ENCODE results near the gene CTSZ. TPM values are rescaled to one million over a fixed set of nuclear protein-coding genes. Genes with fewer than 3 reads are reported as not detected.

Gene CTSZ
- polyA plus RNA-seq, 1 experiment, result 141 TPM

GRCh38 chr20:58975353-58975752, 31.7 kb downstream of the CTSZ start:
- no peak overlapping the region for H3K4me3 ChIP-seq (ENCODE audit: low read depth, low read length)
- peaks cover 10% of the 10 kb centered on the region for H3K27me3 ChIP-seq (ENCODE audit: control insufficient read depth, insufficient read depth, low read length)
- CTCF ChIA-PET, result interaction anchor here (0.8 kb wide), 1 partner anchor 82 kb away, joined by 3 read pairs; no protein-coding TSS in a partner anchor
- no peak overlapping the region for H3K27ac ChIP-seq (ENCODE audit: low read depth, low read length)
- TF ChIP-seq, protein P1, sequence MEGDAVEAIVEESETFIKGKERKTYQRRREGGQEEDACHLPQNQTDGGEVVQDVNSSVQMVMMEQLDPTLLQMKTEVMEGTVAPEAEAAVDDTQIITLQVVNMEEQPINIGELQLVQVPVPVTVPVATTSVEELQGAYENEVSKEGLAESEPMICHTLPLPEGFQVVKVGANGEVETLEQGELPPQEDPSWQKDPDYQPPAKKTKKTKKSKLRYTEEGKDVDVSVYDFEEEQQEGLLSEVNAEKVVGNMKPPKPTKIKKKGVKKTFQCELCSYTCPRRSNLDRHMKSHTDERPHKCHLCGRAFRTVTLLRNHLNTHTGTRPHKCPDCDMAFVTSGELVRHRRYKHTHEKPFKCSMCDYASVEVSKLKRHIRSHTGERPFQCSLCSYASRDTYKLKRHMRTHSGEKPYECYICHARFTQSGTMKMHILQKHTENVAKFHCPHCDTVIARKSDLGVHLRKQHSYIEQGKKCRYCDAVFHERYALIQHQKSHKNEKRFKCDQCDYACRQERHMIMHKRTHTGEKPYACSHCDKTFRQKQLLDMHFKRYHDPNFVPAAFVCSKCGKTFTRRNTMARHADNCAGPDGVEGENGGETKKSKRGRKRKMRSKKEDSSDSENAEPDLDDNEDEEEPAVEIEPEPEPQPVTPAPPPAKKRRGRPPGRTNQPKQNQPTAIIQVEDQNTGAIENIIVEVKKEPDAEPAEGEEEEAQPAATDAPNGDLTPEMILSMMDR (IDR thresholded peaks at IDR 0.05; ENCODE audit: low read depth, low read length), result no peak
- H3K9me3 ChIP-seq (ENCODE audit: control insufficient read depth, insufficient read depth, low read length), result peaks cover 5% of the 10 kb centered on the region; the same call in 1 of the 2 replicates
- POLR2A ChIA-PET, result no interaction called here
- DNase-seq (ENCODE audit: low read depth, low spot score), result no peak

DNA sequence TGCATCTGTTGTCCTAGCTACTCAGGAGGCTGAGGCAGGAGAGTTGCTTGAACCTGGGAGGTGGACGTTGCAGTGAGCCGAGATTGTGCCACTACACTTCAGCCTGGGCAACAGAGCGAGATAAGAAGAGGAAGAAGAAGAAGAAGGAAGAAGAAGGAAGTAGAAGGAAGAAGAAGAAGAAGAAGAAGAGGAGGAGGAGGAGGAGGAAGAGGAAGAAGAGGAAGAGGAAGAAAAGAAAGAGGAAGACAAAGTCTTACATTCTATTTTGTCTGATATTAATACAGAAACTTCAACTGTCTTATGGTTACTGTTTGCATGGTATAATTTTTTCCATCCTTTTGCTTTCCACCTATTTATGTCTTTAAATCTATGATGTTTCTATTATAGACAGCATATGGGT, 33.2 kb downstream of the CTSZ start:
- Histone ChIP-seq H3K9me3 (ENCODE audit: control insufficient read depth, insufficient read depth, low read length) (peaks cover 5% of the 10 kb centered on the region; the same call in 1 of the 2 replicates), H3K27me3 (ENCODE audit: control insufficient read depth, insufficient read depth, low read length) (peaks cover 10% of the 10 kb centered on the region), H3K27ac (ENCODE audit: low read depth, low read length) (no peak overlapping the region), H3K4me3 (ENCODE audit: low read depth, low read length) (no peak overlapping the region)
- no peak for DNase-seq (ENCODE audit: low read depth, low spot score)
- ChIA-PET CTCF (no interaction called here), POLR2A (no interaction called here)
- TF ChIP-seq, protein P1 (IDR thresholded peaks at IDR 0.05; ENCODE audit: low read depth, low read length), result no peak

- TF ChIP-seq, protein P1 (IDR thresholded peaks at IDR 0.05; ENCODE audit: low read depth, low read length), result no peak
- H3K9me3 ChIP-seq (ENCODE audit: control insufficient read depth, insufficient read depth, low read length), result peaks cover 5% of the 10 kb centered on the region; the same call in 1 of the 2 replicates
- ChIA-PET CTCF (no interaction called here), POLR2A (no interaction called here)
- H3K27ac ChIP-seq (ENCODE audit: low read depth, low read length), result no peak overlapping the region
- peaks cover 7% of the 10 kb centered on the region for H3K27me3 ChIP-seq (ENCODE audit: control insufficient read depth, insufficient read depth, low read length)
- H3K4me3 ChIP-seq (ENCODE audit: low read depth, low read length), result no peak overlapping the region
- no peak for DNase-seq (ENCODE audit: low read depth, low spot score)
These were observed 33.9 kb downstream of the CTSZ start for GRCh38 chr20:58973179-58973578.

GRCh38 chr20:58971429-58971828, 35.6 kb downstream of the CTSZ start:
- Histone ChIP-seq H3K9me3 (ENCODE audit: control insufficient read depth, insufficient read depth, low read length) (peaks cover 5% of the 10 kb centered on the region; the same call in 1 of the 2 replicates), H3K27me3 (ENCODE audit: control insufficient read depth, insufficient read depth, low read length) (peaks cover 7% of the 10 kb centered on the region), H3K4me3 (ENCODE audit: low read depth, low read length) (no peak overlapping the region), H3K27ac (ENCODE audit: low read depth, low read length) (no peak overlapping the region)
- TF ChIP-seq, protein P1 (IDR thresholded peaks at IDR 0.05; ENCODE audit: low read depth, low read length), result no peak
- DNase-seq (ENCODE audit: low read depth, low spot score), result no peak
- ChIA-PET CTCF (interaction anchor here (0.6 kb wide), 1 partner anchor 1152 kb away, joined by 3 read pairs; no protein-coding TSS in a partner anchor), POLR2A (no interaction called here)

- ChIA-PET POLR2A (no interaction called here), CTCF (no interaction called here)
These were observed 36.9 kb downstream of the CTSZ start for GRCh38 chr20:58970146-58970545.

More at GRCh38 chr20:58970146-58970545, 36.9 kb downstream of the CTSZ start:
- H3K27me3 ChIP-seq (ENCODE audit: control insufficient read depth, insufficient read depth, low read length), result peaks cover 7% of the 10 kb centered on the region
- peaks cover 3% of the 10 kb centered on the region; the same call in 1 of the 2 replicates for H3K9me3 ChIP-seq (ENCODE audit: control insufficient read depth, insufficient read depth, low read length)
- TF ChIP-seq, protein P1 (IDR thresholded peaks at IDR 0.05; ENCODE audit: low read depth, low read length), result no peak
- no peak overlapping the region for H3K27ac ChIP-seq (ENCODE audit: low read depth, low read length)
- no peak for DNase-seq (ENCODE audit: low read depth, low spot score)
- H3K4me3 ChIP-seq (ENCODE audit: low read depth, low read length), result no peak overlapping the region

Measured in AG04450 (cell line).